ENCODE results near the gene MTA1.

GRCh38 chr14:105395538-105395854, 24.1 kb upstream of the MTA1 start:
- TF ChIP-seq CTCF (IDR thresholded peaks at IDR 0.05) (no peak), POLR2A (IDR thresholded peaks at IDR 0.05) (no peak)

Measured in Peyer's patch (tissue), 4 donors.